ENCODE data around the gene SAV1.

DNA sequence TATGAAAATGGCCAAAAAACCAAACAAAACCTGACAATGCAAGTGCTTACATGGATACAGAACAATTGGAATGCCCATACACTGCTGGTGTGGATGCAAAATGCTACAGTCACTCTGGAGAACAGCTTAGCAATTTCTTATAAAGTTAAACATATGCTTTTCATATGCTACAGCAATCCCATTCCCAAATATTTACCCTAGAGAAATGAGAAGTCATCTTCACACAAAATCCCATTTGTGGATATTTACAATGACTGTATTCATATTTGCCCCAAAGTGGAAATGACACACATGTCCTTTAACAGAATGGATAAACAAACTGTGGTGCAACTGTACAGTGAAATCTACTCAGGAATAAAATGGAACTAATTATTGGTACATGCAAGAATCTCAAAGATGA lies 20.4 kb downstream of the SAV1 start:
- TF ChIP-seq, protein P1, sequence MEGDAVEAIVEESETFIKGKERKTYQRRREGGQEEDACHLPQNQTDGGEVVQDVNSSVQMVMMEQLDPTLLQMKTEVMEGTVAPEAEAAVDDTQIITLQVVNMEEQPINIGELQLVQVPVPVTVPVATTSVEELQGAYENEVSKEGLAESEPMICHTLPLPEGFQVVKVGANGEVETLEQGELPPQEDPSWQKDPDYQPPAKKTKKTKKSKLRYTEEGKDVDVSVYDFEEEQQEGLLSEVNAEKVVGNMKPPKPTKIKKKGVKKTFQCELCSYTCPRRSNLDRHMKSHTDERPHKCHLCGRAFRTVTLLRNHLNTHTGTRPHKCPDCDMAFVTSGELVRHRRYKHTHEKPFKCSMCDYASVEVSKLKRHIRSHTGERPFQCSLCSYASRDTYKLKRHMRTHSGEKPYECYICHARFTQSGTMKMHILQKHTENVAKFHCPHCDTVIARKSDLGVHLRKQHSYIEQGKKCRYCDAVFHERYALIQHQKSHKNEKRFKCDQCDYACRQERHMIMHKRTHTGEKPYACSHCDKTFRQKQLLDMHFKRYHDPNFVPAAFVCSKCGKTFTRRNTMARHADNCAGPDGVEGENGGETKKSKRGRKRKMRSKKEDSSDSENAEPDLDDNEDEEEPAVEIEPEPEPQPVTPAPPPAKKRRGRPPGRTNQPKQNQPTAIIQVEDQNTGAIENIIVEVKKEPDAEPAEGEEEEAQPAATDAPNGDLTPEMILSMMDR (IDR thresholded peaks at IDR 0.05), result no peak
- TF ChIP-seq POLR2AphosphoS5 (IDR thresholded peaks at IDR 0.05), result no peak
